Trophoblast cell (in vitro differentiated cells and primary cell): ENCODE measurements around the gene GTF2I.
"Not testable (repeated sequence)": the region's sequence is repeated elsewhere in the genome, so short reads cannot be mapped to it uniquely, and the experiment has no call there.

Experiments used
- DNase-seq, 2 donors: peaks; one replicate each; pipeline ENCODE4 v3.0.0-alpha.2; 2016
- H2AFZ ChIP-seq: 2 replicates; pipeline ENCODE4 v1.6.1; 2013; ENCODE audit warnings: low read length, moderate library complexity, mild to moderate bottlenecking; ENCODE audit not compliant: insufficient read depth, poor library complexity
- H2AK5ac ChIP-seq: 2 replicates; pipeline ENCODE4 v1.6.1; 2013; ENCODE audit warnings: mild to moderate bottlenecking, low read length
- H2BK120ac ChIP-seq: 2 replicates; pipeline ENCODE4 v1.6.1; 2013; ENCODE audit warnings: low read length, mild to moderate bottlenecking, moderate library complexity; ENCODE audit not compliant: insufficient read depth, poor library complexity
- H2BK12ac ChIP-seq: 2 replicates; pipeline ENCODE4 v1.6.1; 2013; ENCODE audit warnings: mild to moderate bottlenecking, low read length, moderate library complexity
- H2BK5ac ChIP-seq: 2 replicates; pipeline ENCODE4 v1.6.1; 2013; ENCODE audit warnings: low read length, low read depth, moderate library complexity, mild to moderate bottlenecking; ENCODE audit not compliant: poor library complexity
- H3K14ac ChIP-seq: 2 replicates; pipeline ENCODE4 v1.6.1; 2013; ENCODE audit warnings: mild to moderate bottlenecking, low read length
- H3K18ac ChIP-seq: 2 replicates; pipeline ENCODE4 v1.6.1; 2013; ENCODE audit warnings: mild to moderate bottlenecking, low read length
- H3K23ac ChIP-seq: 2 replicates; pipeline ENCODE4 v1.6.1; 2013; ENCODE audit warnings: low read length
- H3K27ac ChIP-seq: 2 replicates; pipeline ENCODE4 v1.5.1; 2013; ENCODE audit warnings: low read depth, mild to moderate bottlenecking, inconsistent platforms, low read length, moderate library complexity
- H3K27me3 ChIP-seq: 2 replicates; pipeline ENCODE4 v1.6.1; 2013; ENCODE audit warnings: inconsistent platforms, mild to moderate bottlenecking, low read length, moderate library complexity; ENCODE audit not compliant: insufficient read depth
- H3K36me3 ChIP-seq, 2 experiments: 1 replicate in 1 of 2; 2 replicates in 1 of 2; pipeline ENCODE4 v1.6.1; 2013; ENCODE audit warnings: low read length in 2 of 2, mild to moderate bottlenecking in 2 of 2, moderate library complexity in 1 of 2; ENCODE audit not compliant: insufficient read depth in 2 of 2, control insufficient read depth in 1 of 2
- H3K4ac ChIP-seq: 2 replicates; pipeline ENCODE4 v1.6.1; 2013; ENCODE audit warnings: low read depth, mild to moderate bottlenecking, low read length, moderate library complexity
- H3K4me1 ChIP-seq, 2 experiments: 1 replicate in 1 of 2; 2 replicates in 1 of 2; pipeline ENCODE4 v1.6.1; 2013; ENCODE audit warnings: low read length in 2 of 2, mild to moderate bottlenecking in 2 of 2, moderate library complexity in 1 of 2; ENCODE audit not compliant: insufficient read depth in 2 of 2, control insufficient read depth in 1 of 2
- H3K4me2 ChIP-seq: 2 replicates; pipeline ENCODE4 v1.6.1; 2013; ENCODE audit warnings: inconsistent platforms, mild to moderate bottlenecking, low read length, moderate library complexity
- H3K4me3 ChIP-seq: 2 replicates; pipeline ENCODE4 v1.5.1; 2013; ENCODE audit warnings: mild to moderate bottlenecking, low read depth, low read length, inconsistent platforms
- H3K79me1 ChIP-seq: one replicate; pipeline ENCODE4 v1.6.1; 2013; ENCODE audit warnings: low read length
- H3K79me2 ChIP-seq: 2 replicates; pipeline ENCODE4 v1.6.1; 2013; ENCODE audit warnings: low read length, mild to moderate bottlenecking; ENCODE audit not compliant: control insufficient read depth, insufficient read depth, poor library complexity
- H3K9ac ChIP-seq: 2 replicates; pipeline ENCODE4 v1.6.1; 2013; ENCODE audit warnings: mild to moderate bottlenecking, low read length
- H3K9me3 ChIP-seq: 2 replicates; pipeline ENCODE4 v1.6.1; 2013; ENCODE audit warnings: low read depth, mild to moderate bottlenecking, control low read depth, inconsistent platforms, low read length; ENCODE audit not compliant: insufficient read depth
- H4K12ac ChIP-seq: 2 replicates; pipeline ENCODE4 v1.6.1; 2013; ENCODE audit warnings: low read depth, mild to moderate bottlenecking, low read length, moderate library complexity
- H4K8ac ChIP-seq: 2 replicates; pipeline ENCODE4 v1.6.1; 2013; ENCODE audit warnings: low read depth, mild to moderate bottlenecking, low read length, moderate library complexity
- H4K91ac ChIP-seq: one replicate; pipeline ENCODE4 v1.6.1; 2013; ENCODE audit warnings: low read depth, mild to moderate bottlenecking, low read length, moderate library complexity
- WGBS: extraction: QIAGEN DNeasy Blood & Tissue Kit; methylation state at CpG from one replicate; pipeline ENCODE4 v1.1.7; 2013; ENCODE audit warnings: missing lambda C conversion rate; ENCODE audit not compliant: insufficient read length, insufficient coverage; ENCODE audit errors: extremely low coverage; 5-methylcytosine and 5-hydroxymethylcytosine counted together

The GTF2I gene

DNA sequence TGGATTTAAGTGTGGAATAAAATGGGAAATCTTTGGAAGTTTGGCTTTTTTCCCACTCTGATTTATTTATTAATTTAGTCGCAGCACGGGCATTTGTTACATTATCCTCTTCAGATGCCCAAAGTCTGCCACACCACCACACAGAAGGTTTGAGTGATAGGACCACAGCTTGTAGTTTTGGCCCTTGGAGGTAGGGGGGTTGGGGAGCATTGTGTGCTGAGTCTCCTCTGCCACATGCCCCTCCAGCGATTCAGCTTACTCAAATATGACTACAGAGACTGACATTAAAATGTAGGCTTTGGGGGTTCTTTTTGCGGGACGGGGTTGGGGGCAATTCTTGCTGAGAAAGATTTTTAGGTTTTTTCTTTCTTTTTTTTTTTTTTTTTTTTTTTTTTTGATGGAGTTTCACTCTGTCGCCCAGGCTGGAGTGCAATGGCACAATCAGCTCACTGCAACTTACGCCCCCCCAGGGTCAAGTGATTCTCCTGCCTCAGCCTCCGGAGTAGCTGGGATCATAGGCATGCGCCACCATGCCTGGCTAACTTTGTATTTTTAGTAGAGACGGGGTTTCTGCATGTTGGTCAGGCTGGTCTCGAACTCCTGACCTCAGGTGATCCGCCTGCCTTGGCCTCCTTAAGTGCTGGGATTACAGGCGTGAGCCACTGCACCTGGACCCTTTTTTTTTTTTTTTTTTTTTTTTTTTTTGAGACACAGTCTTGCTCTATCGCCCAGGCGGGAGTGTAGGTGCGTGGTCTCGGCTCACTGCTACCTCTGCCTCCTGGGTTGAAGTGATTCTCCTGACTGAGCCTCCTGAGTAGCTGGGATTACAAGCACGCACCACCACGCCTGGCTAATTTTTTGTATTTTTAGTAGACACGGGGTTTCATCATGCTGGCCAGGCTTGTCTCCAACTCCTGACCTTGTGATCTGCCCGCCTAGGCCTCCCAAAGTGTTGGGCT lies 4.6 kb downstream of the GTF2I start:
- Histone ChIP-seq H3K79me1 (peaks cover 24% of the 10 kb centered on the region), H3K4ac (peak overlapping the region; percentile 71), H3K4me1 (peaks cover 20 to 22% of the 10 kb centered on the region in 2 experiments), H3K79me2 (peaks cover 44% of the 10 kb centered on the region), H3K36me3 (peaks cover 5 to 15% of the 10 kb centered on the region in 2 experiments)
- not testable (repeated sequence) for H3K4me3 ChIP-seq, H4K12ac ChIP-seq, H2AFZ ChIP-seq, H3K23ac ChIP-seq, H3K9me3 ChIP-seq, H4K91ac ChIP-seq, H3K9ac ChIP-seq, H3K4me2 ChIP-seq, H2BK5ac ChIP-seq, H3K14ac ChIP-seq, H3K18ac ChIP-seq, H3K27me3 ChIP-seq, H4K8ac ChIP-seq, H2BK120ac ChIP-seq, H2BK12ac ChIP-seq, H2AK5ac ChIP-seq, H3K27ac ChIP-seq
- WGBS: no CpG with 5 or more reads among the region's 21 CpGs
- peak in 1 of 2 donors; percentile 45 for DNase-seq

DNA sequence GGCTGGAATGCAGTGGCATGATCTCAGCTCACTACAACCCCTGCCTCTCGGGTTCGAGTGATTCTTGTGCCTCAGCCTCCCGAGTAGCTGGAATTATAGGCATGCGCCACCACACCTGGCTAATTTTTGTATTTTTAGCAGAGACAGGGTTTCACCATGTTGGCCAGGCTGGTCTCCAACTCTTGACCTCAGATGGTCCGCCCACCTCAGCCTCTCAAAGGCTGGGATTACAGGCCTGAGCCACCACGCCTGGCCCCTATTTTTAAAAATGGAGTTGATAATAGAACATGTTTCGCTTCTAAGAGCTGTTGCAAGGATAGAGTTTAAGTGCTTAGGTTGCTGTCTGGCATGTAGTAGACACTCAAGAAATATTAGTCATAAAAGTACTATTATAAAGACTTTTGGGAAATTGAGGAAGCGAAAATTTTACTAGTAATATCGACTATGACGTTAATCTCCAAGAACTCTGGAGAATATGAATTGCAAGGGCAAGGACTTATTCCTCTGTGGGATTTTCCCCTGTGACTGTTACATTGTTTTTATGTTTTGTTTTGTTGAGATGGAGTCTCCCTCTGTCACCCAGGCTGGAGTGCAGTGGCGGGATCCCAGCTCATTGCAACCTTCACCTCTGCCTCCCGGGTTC lies 7.9 kb downstream of the GTF2I start:
- no peak overlapping the region for H3K9ac ChIP-seq
- no peak overlapping the region for H3K23ac ChIP-seq

DNA sequence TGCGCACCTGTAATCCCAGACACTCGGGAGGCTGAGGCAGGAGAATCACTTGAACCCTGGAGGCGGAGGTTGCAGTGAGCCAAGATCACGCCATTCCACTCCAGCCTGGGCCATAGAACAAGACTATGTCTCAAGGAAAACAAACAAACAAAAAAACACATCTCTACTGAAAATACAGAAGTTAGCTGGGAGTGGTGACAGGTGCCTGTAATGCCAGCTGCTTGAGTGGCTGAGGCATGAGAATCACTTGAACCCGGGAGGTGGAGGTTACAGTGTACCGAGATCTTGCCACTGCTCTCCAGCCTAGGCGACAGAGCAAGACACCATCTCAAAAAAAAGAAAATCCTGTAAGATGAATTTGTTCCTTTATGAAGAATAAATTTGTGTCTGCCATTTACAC lies 9.5 kb downstream of the GTF2I start:
- not testable (repeated sequence) for H3K27me3 ChIP-seq, H3K4me3 ChIP-seq, H3K4me1 ChIP-seq, H3K23ac ChIP-seq, DNase-seq, H4K8ac ChIP-seq, H4K12ac ChIP-seq, H3K4me2 ChIP-seq, H3K9me3 ChIP-seq, H4K91ac ChIP-seq, H3K18ac ChIP-seq, H2BK120ac ChIP-seq, H3K14ac ChIP-seq, H2AFZ ChIP-seq, H2BK5ac ChIP-seq, H3K9ac ChIP-seq, H2AK5ac ChIP-seq, H2BK12ac ChIP-seq, H3K79me1 ChIP-seq, H3K27ac ChIP-seq
- WGBS: no CpG with 5 or more reads among the region's 7 CpGs
- H3K36me3 ChIP-seq: peaks cover 13 to 15% of the 10 kb centered on the region in 2 experiments
- peaks cover 17% of the 10 kb centered on the region for H3K79me2 ChIP-seq
- H3K4ac ChIP-seq: peak overlapping the region; percentile 88

More for the DNA sequence above, 7.9 kb downstream of the GTF2I start:
- Histone ChIP-seq H3K14ac (no peak overlapping the region), H3K4me3 (no peak overlapping the region), H3K4me1 (peaks cover 7 to 8% of the 10 kb centered on the region in 2 experiments), H2AK5ac (no peak overlapping the region), H3K79me2 (peaks cover 28% of the 10 kb centered on the region), H3K9me3 (no peaks in the 10 kb centered on the region), H3K27me3 (no peaks in the 10 kb centered on the region), H4K91ac (no peak overlapping the region), H3K18ac (no peak overlapping the region), H2AFZ (no peak overlapping the region), H3K79me1 (peaks cover 5% of the 10 kb centered on the region), H4K8ac (no peak overlapping the region), H3K4me2 (no peak overlapping the region), H3K27ac (no peak overlapping the region), H2BK12ac (no peak overlapping the region), H3K4ac (peak overlapping the region; percentile 95), H4K12ac (no peak overlapping the region), H2BK120ac (no peak overlapping the region), H3K36me3 (peaks cover 13 to 15% of the 10 kb centered on the region in 2 experiments), H2BK5ac (no peak overlapping the region)
- DNase-seq: peak in 1 of 2 donors; percentile 53
- WGBS: no CpG with 5 or more reads among the region's 12 CpGs

DNA sequence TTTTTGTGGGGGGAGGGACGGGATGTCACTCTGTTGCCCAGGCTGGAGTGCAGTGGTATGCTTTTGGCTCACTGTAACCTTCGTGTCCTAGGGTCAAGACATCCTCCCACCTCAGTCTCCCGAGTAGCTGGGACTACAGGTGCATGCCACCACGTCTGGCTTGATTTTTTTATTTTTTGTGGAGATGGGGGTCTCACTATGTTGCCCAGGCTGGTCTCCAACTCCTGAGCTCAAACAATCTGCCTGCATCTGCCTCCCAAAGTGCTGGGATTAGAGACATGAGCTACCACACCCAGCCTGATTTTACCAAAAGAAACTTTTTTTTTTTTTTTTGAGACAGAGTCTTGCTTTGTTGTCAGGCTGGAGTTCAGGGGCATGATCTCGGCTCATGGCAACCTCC lies 10.0 kb downstream of the GTF2I start:
- not testable (repeated sequence) for H2BK120ac ChIP-seq, H3K27me3 ChIP-seq, H3K4me1 ChIP-seq, DNase-seq, H3K18ac ChIP-seq, H2BK12ac ChIP-seq, H2AK5ac ChIP-seq, H3K23ac ChIP-seq, H4K8ac ChIP-seq, H2BK5ac ChIP-seq, H3K27ac ChIP-seq, H3K9me3 ChIP-seq, H3K79me1 ChIP-seq, H4K12ac ChIP-seq, H2AFZ ChIP-seq, H3K9ac ChIP-seq, H3K14ac ChIP-seq, H3K4me2 ChIP-seq, H4K91ac ChIP-seq, H3K4me3 ChIP-seq
- H3K79me2 ChIP-seq: peaks cover 15% of the 10 kb centered on the region
- no CpG with 5 or more reads among the region's 5 CpGs for WGBS
- H3K36me3 ChIP-seq: peaks cover 13 to 18% of the 10 kb centered on the region in 2 experiments
- H3K4ac ChIP-seq: peak overlapping the region; percentile 88
